Transverse colon (tissue), 4 donors: ENCODE measurements around the gene MTMR3. TPM values are rescaled to one million over a fixed set of nuclear protein-coding genes. Genes with fewer than 3 reads are reported as not detected.

Experiments used
- DNase-seq: peaks from one replicate; pipeline ENCODE4 v3.0.0-alpha.2; 2019
- H3K27ac ChIP-seq, 4 donors: fragments of 200-600 bp; sonication (generic); 2 replicates each; pipeline ENCODE4 v1.5.1; 2016 to 2018; ENCODE audit warnings: inconsistent platforms in 4 of 4
- H3K27me3 ChIP-seq: fragments of 200-600 bp; sonication (generic); 2 replicates; pipeline ENCODE4 v1.5.1; 2017; ENCODE audit warnings: inconsistent platforms
- H3K36me3 ChIP-seq, 4 donors: fragments of 200-600 bp; sonication (generic); 2 replicates each; pipeline ENCODE4 v1.5.1; 2017 to 2019; ENCODE audit warnings: inconsistent platforms in 4 of 4
- H3K4me1 ChIP-seq, 4 donors: fragments of 200-600 bp; sonication (generic); 2 replicates each; pipeline ENCODE4 v1.5.1; 2017 to 2020; ENCODE audit warnings: inconsistent platforms in 4 of 4
- H3K4me3 ChIP-seq, 4 donors: fragments of 200-600 bp; sonication (generic); 1 replicate in 1 of 4; 2 replicates in 3 of 4; pipeline versions ENCODE4 v1.5.1 to v1.6.1; 2017 to 2019; ENCODE audit warnings: inconsistent platforms in 4 of 4
- H3K9me3 ChIP-seq, 2 donors: fragments of 200-600 bp; sonication (generic); 2 replicates each; pipeline ENCODE4 v1.5.1; 2017 to 2019; ENCODE audit warnings: inconsistent platforms in 2 of 2
- CTCF ChIP-seq, 5 experiments: fragments of 200-600 bp in 3 of 5; fragments of 450-650 bp in 2 of 5; sonication (generic) in 3 of 5; IDR thresholded peaks; 1 replicate in 2 of 5; 2 replicates in 3 of 5; pipeline ENCODE4 v1.5.1; 2016 to 2017; ENCODE audit warnings: antibody characterized with exemption in 5 of 5, inconsistent platforms in 3 of 5, mild to moderate bottlenecking in 2 of 5, moderate library complexity in 1 of 5
- EP300 ChIP-seq: sonication (generic); formaldehyde crosslinking; IDR thresholded peaks from one replicate; pipeline ENCODE4 v1.6.1; 2017; ENCODE audit warnings: antibody characterized with exemption, low read depth
- POLR2A ChIP-seq: fragments of 450-650 bp; IDR thresholded peaks from one replicate; pipeline ENCODE4 v1.6.1; 2016; ENCODE audit warnings: antibody characterized with exemption, mild to moderate bottlenecking, moderate library complexity
- POLR2AphosphoS5 ChIP-seq, 3 donors: sonication (generic); formaldehyde crosslinking; IDR thresholded peaks; one replicate each; pipeline ENCODE4 v1.6.1; 2016; ENCODE audit warnings: antibody characterized with exemption in 3 of 3
- WGBS, 2 donors: methylation state at CpG; one replicate each; pipeline ENCODE4 v1.1.5; 2018; ENCODE audit warnings: low coverage in 1 of 2; 5-methylcytosine and 5-hydroxymethylcytosine counted together
- in situ Hi-C, 4 donors: fragments of 200-750 bp; cut with MboI; loops; one replicate each; pipeline versions ENCODE4 v1.15.0 to v1.15.1; 2017; ENCODE audit warnings: low sequenced_read_pairs in 3 of 4, low pct_ligation_motif_present in 1 of 4, low pct_unique_long_range_greater_than_20kb in 1 of 4
- intact Hi-C: fragments of 100-400 bp; cut with DNase I; formaldehyde crosslinking; loops from one replicate; pipeline ENCODE4 v1.15.1; 2023; ENCODE audit warnings: low total_unique reads
- total RNA-seq, 4 donors: library from RNA; depleted of rRNA; stranded (reverse); fragments of >200 nt; gene quantifications; one replicate each; pipeline ENCODE4 v1.1.0, GENCODE V29; 2016

The MTMR3 gene
- total RNA-seq, 4 donors from 2014 or later: 52.5 to 92.7 (median 70.2) TPM

DNA sequence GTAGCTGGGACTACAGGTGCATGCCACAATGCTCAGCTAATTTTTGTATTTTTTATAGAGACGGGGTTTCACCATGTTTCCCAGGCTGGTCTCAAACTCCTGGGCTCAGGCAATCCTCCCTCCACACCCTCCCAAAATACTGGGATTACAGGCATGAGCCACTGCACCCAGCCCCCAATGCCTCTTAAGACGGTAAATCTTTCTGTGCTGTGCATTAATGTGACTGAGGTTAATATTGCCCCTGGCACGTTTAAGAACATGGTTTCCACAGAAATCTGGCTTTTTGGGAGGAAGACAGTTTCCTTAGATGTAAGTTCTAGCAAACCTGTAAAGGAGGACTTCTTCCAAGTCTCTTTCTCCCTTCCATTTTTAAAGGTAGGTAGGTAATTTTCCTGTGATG, 191.2 kb downstream of the MTMR3 start:
- intact Hi-C loops: no loop called here

GRCh38 chr22:30074994-30075393, 192.0 kb downstream of the MTMR3 start:
- 82 to 85% methylated on average over 2 to 3 of the region's 3 CpGs for WGBS, 2 donors
- H3K27ac ChIP-seq: no peak overlapping the region
- no peak overlapping the region for H3K4me3 ChIP-seq
- H3K4me1 ChIP-seq: no peaks in the 10 kb centered on the region
- in situ Hi-C loops (no loop called here), intact Hi-C loops (no loop called here)
- H3K36me3 ChIP-seq: no peaks in the 10 kb centered on the region
- H3K9me3 ChIP-seq: no peaks in the 10 kb centered on the region
- peaks cover 7% of the 10 kb centered on the region for H3K27me3 ChIP-seq
- TF ChIP-seq EP300 (no peak), POLR2A (no peak), POLR2AphosphoS5 (IDR thresholded peaks at IDR 0.05) (no peak), CTCF (IDR thresholded peaks at IDR 0.05) (no peak)
- DNase-seq: no peak

More for the DNA sequence above, 191.2 kb downstream of the MTMR3 start:
- in situ Hi-C loops: no loop called here
- Histone ChIP-seq H3K9me3 (no peaks in the 10 kb centered on the region), H3K27me3 (no peaks in the 10 kb centered on the region), H3K4me3 (no peak overlapping the region), H3K36me3 (no peaks in the 10 kb centered on the region), H3K27ac (no peak overlapping the region), H3K4me1 (no peaks in the 10 kb centered on the region)
- no peak for TF ChIP-seq EP300
- TF ChIP-seq CTCF (IDR thresholded peaks at IDR 0.05): no peak
- TF ChIP-seq POLR2AphosphoS5 (IDR thresholded peaks at IDR 0.05): no peak
- TF ChIP-seq POLR2A: no peak
- 78 to 86% methylated on average over 1 to 3 of the region's 3 CpGs for WGBS, 2 donors
- no peak for DNase-seq

DNA sequence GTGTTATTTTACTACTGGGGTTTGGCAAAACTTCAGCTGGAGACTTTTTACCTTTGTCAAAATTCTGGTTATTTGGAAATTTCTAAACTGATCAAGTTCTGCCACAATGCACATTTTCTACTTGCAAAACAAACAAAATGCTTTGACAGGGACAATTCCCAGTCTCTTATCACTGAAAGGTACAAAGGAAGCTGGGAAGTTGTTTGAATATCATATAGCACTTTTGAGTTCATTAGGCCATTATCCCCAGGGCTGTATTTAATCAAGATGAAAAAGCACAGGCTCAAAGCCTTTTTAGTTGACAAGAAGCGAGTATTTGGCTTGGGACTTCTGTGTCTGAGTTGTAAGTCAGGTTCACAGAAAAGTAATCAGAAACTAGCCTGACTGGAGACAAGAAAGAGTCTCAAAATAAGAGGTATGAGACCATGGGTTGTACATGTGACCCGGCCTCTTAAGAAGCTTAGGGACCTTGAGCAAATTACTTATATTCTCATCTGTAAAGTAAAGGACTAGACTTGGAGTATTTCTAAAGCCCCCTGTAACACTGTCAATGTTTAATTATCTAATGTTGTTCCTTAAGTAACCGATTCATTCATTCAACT, 194.4 kb downstream of the MTMR3 start:
- WGBS, 2 donors: 70% methylated on average over 3 of the region's 3 CpGs

More for the DNA sequence above, 194.4 kb downstream of the MTMR3 start:
- intact Hi-C loops (no loop called here), in situ Hi-C loops (no loop called here)
- H3K4me1 ChIP-seq: no peaks in the 10 kb centered on the region
- DNase-seq: no peak
- no peak for TF ChIP-seq EP300
- TF ChIP-seq POLR2A: no peak
- no peak for TF ChIP-seq CTCF (IDR thresholded peaks at IDR 0.05)
- no peak for TF ChIP-seq POLR2AphosphoS5 (IDR thresholded peaks at IDR 0.05)
- no peaks in the 10 kb centered on the region for H3K36me3 ChIP-seq
- no peak overlapping the region for H3K27ac ChIP-seq
- no peaks in the 10 kb centered on the region for H3K9me3 ChIP-seq
- H3K4me3 ChIP-seq: no peak overlapping the region
- peaks cover 11% of the 10 kb centered on the region for H3K27me3 ChIP-seq
